Psoas muscle (tissue), 8 donors: Measurements from ENCODE around the gene CREB3. TPM values are rescaled to one million over a fixed set of nuclear protein-coding genes. Genes with fewer than 3 reads are reported as not detected.

Experiments used
- ATAC-seq, 4 donors: fragments of 200-7000 bp; cut with Tn5 transposase; one replicate each; pipeline ENCODE4 v1.9.1; 2020; ENCODE audit warnings: moderate library complexity in 3 of 4, mild to moderate bottlenecking in 2 of 4
- DNase-seq, 2 donors: peaks; one replicate each; pipeline ENCODE4 v3.0.0-alpha.2; 2020
- H3K27ac ChIP-seq: fragments of 200-600 bp; one replicate; pipeline ENCODE4 v1.8.0; 2022
- H3K27me3 ChIP-seq, 3 donors: fragments of 200-600 bp in 1 of 3; one replicate each; pipeline versions ENCODE4 v1.6.1 to v1.8.0; 2013 to 2022; ENCODE audit warnings: low read length in 2 of 3, mild to moderate bottlenecking in 2 of 3, moderate library complexity in 1 of 3; ENCODE audit not compliant: insufficient read depth in 3 of 3
- H3K36me3 ChIP-seq, 2 donors: fragments of 200-600 bp in 1 of 2; one replicate each; pipeline versions ENCODE4 v1.6.1 to v1.8.0; 2013 to 2022; ENCODE audit warnings: low read depth in 1 of 2, mild to moderate bottlenecking in 1 of 2, moderate library complexity in 1 of 2; ENCODE audit not compliant: insufficient read depth in 1 of 2
- H3K4me1 ChIP-seq: fragments of 200-600 bp; one replicate; pipeline ENCODE4 v1.8.0; 2022
- H3K4me3 ChIP-seq: fragments of 200-600 bp; one replicate; pipeline ENCODE4 v1.8.0; 2022; ENCODE audit warnings: mild to moderate bottlenecking
- H3K9me3 ChIP-seq: fragments of 200-600 bp; one replicate; pipeline ENCODE4 v1.8.0; 2022
- WGBS, 3 donors: extraction: QIAGEN DNeasy Blood & Tissue Kit; methylation state at CpG; one replicate each; pipeline versions ENCODE4 v1.1.6 to v1.1.7; 2013; 5-methylcytosine and 5-hydroxymethylcytosine counted together
- intact Hi-C, 2 donors: fragments of 100-400 bp; cut with DNase I; formaldehyde crosslinking; loops; one replicate each; pipeline versions ENCODE4 v1.11.0 to v1.14.2; 2022
- polyA plus RNA-seq, 3 donors: library from polyadenylated mRNA; stranded (reverse); fragments of 200-250 nt; gene quantifications; one replicate each; pipeline ENCODE4 v1.2.3, GENCODE V29; 2013
- total RNA-seq, 4 donors: library from RNA; stranded (reverse); fragmentation: NEBNext Ultra II Directional in 2 of 4; extraction: Animal tissue kit (Norgen Biotek cat#: 25700) in 2 of 4; gene quantifications; one replicate each; pipeline versions ENCODE4 v1.2.1 to v1.2.4, GENCODE V29; 2021 to 2023
- TF ChIP-seq, protein P1 (sequence below): fragments of 200-600 bp; IDR thresholded peaks from one replicate; pipeline ENCODE4 v1.8.0; 2022; ENCODE audit warnings: antibody characterized with exemption
- donor health status: healthy with polysubstance abuse.
- donor health status: DM: no; HTN: no; CAD: no; lungs with moderate emphysema.
- donor health status: Bipolar disorder and iron deficiency.
- donor health status: healthy.
- donor health status: DM: yes; HTN: yes; CAD: no.
- donor health status: DM: no; HTN: no; CAD: no.
- donor health status: DM: no; HTN: no; CAD: no.
- donor health status: DM: yes; HTN: yes; CAD: no.

The CREB3 gene
- total and polyA plus RNA-seq, 7 donors = 16.1 to 55.1 (median 21.3) TPM

- 92 to 94% (median 93%) methylated on average over 5 of the region's 5 CpGs for WGBS, 3 donors
- Histone ChIP-seq H3K9me3 (no peaks in the 10 kb centered on the region), H3K4me1 (peaks cover 11% of the 10 kb centered on the region), H3K27ac (no peak overlapping the region), H3K36me3 (peaks cover 22 to 77% of the 10 kb centered on the region in 2 donors), H3K27me3 (no peaks in the 10 kb centered on the region), H3K4me3 (no peak overlapping the region)
- intact Hi-C loops = loop anchor here (2.0 to 10.0 kb wide), 4 partner anchors 27 to 213 kb away; partner anchors contain the start of gene TESK1 (in 1 of the 2)
- DNase-seq (peak in 1 of 2 donors; percentile 27), ATAC-seq (no peak)
- TF ChIP-seq, protein P1, sequence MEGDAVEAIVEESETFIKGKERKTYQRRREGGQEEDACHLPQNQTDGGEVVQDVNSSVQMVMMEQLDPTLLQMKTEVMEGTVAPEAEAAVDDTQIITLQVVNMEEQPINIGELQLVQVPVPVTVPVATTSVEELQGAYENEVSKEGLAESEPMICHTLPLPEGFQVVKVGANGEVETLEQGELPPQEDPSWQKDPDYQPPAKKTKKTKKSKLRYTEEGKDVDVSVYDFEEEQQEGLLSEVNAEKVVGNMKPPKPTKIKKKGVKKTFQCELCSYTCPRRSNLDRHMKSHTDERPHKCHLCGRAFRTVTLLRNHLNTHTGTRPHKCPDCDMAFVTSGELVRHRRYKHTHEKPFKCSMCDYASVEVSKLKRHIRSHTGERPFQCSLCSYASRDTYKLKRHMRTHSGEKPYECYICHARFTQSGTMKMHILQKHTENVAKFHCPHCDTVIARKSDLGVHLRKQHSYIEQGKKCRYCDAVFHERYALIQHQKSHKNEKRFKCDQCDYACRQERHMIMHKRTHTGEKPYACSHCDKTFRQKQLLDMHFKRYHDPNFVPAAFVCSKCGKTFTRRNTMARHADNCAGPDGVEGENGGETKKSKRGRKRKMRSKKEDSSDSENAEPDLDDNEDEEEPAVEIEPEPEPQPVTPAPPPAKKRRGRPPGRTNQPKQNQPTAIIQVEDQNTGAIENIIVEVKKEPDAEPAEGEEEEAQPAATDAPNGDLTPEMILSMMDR = no peak
These were observed 34.2 kb upstream of the CREB3 start for GRCh38 chr9:35698231-35698630.

DNA sequence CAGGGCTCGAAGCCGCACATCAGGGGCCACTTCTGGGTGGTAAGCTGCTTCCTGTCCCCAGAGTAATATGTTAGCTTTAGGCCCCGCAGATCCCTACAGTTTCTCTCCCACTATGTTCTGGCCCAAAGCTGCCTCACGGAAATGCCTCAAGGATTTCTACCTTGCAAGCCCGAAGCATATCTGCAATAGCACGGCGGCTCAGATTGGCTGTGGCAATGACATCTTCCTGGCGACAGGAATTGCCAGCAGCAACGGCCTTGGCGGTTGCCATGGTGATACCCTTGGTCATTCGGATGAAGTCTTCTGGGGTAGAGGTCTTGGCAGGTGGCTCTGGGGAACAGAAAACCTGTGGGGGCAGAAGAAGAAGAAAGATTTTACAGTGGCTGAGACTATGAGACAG lies 32.4 kb upstream of the CREB3 start:
- no peaks in the 10 kb centered on the region for H3K27me3 ChIP-seq
- 87 to 92% (median 90%) methylated on average over 11 of the region's 11 CpGs for WGBS, 3 donors
- no peak overlapping the region for H3K4me3 ChIP-seq
- TF ChIP-seq, protein P1 = no peak
- no peak overlapping the region for H3K27ac ChIP-seq
- peaks cover 8% of the 10 kb centered on the region for H3K4me1 ChIP-seq
- intact Hi-C loops = loop anchor here in 1 of 2 donors (10.0 kb wide), 1 partner anchor 295 kb away; no protein-coding TSS in a partner anchor
- H3K36me3 ChIP-seq = peaks cover 26 to 95% of the 10 kb centered on the region in 2 donors
- no peaks in the 10 kb centered on the region for H3K9me3 ChIP-seq
- DNase-seq = peak in 1 of 2 donors; percentile 24
- ATAC-seq = no peak

DNA sequence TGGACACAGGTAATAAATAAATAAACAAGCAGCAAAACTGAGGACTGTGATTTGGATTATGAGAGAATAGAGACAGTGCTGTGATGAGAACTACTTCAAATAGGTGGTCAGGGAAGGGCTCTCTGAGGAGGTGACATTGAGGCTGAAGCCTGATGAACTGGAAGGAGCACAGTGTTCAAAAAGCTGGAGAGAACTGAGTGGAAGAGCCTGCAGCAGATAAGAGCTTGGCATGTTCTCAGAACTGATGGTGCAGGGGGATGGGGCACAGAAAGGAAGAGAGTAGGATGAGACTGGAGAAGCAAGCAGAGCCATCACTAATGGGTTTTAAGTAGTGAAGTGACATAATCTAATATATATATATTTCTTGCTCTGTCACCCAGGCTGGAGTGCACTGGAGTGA lies 31.5 kb upstream of the CREB3 start:
- Histone ChIP-seq H3K27me3 (no peaks in the 10 kb centered on the region), H3K36me3 (peaks cover 26 to 100% of the 10 kb centered on the region in 2 donors), H3K4me1 (peaks cover 3% of the 10 kb centered on the region), H3K27ac (no peak overlapping the region), H3K4me3 (no peak overlapping the region), H3K9me3 (no peaks in the 10 kb centered on the region)
- ATAC-seq = no peak
- intact Hi-C loops = loop anchor here in 1 of 2 donors (10.0 kb wide), 1 partner anchor 296 kb away; no protein-coding TSS in a partner anchor
- DNase-seq = no peak
- TF ChIP-seq, protein P1 = no peak

DNA sequence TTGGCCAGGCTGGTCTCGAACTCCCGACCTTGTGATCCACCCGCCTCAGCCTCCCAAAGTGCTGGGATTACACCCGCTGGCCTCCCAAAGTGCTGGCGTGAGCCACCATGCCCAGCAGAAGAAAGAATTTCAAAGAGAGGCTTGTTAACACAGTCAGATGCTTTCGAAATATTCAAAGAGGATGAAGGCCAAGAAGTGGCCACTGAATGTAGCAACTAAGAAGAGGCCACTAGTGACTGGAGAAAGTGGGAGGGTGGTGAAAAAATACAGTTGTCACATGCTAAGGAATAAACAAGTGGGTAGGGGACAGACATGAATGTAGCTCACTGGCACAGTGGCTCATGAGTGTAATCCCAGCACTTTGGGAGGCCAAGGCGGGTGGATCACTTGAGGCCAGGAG lies 29.8 kb upstream of the CREB3 start:
- Histone ChIP-seq H3K9me3 (no peaks in the 10 kb centered on the region), H3K27me3 (no peaks in the 10 kb centered on the region), H3K36me3 (peaks cover 36 to 100% of the 10 kb centered on the region in 2 donors), H3K27ac (no peak overlapping the region), H3K4me3 (no peak overlapping the region), H3K4me1 (no peaks in the 10 kb centered on the region)
- DNase-seq = peak in 1 of 2 donors; percentile 4
- TF ChIP-seq, protein P1 = no peak
- 93 to 99% (median 96%) methylated on average over 7 of the region's 7 CpGs for WGBS, 3 donors
- intact Hi-C loops = loop anchor here in 1 of 2 donors (10.0 kb wide), 1 partner anchor 298 kb away; no protein-coding TSS in a partner anchor
- no peak for ATAC-seq
